HG02642 (cell line): ENCODE results near the gene TMSB10.
"Not testable (repeated sequence)": the region's sequence is repeated elsewhere in the genome, so short reads cannot be mapped to it uniquely, and the experiment has no call there.

Experiments used
- ATAC-seq: cut with Tn5 transposase; IDR thresholded peaks from one replicate; pipeline ENCODE4 v1.9.1; 2021; ENCODE audit warnings: mild to moderate bottlenecking; ENCODE audit not compliant: unreplicated experiment, poor library complexity

The TMSB10 gene

DNA sequence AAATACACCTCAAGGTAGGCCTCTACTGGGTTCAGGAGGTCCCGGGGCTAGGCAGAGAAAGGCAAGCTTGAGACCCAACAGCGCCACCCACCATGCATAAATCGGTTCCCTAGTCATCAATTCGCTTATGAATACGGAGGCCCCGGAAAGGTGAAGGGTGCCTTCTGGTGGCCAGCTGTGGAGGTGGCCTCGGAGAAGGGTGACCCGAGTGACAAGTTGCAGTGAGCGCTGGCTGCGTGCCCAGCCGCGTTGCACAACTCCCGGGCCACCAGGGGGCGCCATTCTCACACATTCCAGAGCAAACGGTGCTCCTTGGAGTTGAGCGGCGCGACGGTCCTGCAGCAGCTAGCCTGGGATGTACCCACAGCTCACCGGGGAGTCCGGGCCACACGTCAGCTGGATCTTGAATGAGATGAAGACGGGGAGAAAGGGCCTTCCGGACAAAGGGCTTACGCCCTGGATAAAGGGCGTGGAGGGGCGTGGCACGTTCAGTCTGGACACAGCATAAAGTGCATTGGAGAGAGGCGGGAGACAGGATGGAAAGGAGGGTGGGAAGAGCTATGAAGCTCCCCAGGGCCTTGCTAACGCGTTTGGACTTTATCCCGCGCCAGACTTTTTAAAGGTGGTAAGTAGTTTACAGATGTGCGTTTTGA lies 20.4 kb downstream of the TMSB10 start:
- peak; percentile 86 for ATAC-seq

DNA sequence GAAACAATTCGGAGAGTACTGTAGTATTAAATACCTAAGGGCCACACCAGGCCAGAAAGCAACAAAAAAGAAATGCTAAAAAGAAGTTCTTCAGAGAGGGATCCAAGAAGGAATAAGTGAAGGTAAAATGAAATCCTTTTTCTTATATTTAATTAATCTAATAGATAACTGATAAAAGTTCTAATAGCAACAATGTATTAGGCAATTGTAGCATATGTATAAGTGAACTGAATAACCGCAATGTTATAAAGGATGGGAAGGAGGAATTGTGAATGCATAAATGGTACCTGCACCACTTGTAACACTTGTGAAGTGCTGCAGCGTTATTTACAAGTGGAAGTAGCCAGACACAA lies 21.8 kb downstream of the TMSB10 start:
- no peak for ATAC-seq

DNA sequence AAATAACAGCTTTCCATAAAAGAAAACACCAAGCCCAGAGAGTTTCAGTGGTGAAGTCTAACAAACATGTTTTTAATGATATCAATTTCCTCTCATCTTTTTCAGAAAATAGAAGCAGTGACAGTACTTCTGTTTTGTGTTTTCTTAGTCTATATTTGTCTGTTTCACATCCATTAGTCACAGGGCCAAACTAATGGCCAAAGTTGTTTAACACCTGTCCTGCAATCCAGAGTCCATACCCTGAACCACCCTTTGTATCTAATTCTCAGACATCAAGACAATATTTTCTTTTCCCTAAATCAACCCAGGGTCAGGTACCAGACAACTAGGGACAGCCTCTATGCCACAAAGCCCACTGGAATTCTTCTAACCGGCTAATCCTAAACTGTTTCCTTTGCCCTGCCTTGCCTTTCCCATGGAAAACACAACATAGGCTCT lies 25.9 kb downstream of the TMSB10 start:
- ATAC-seq = peak; percentile 58

DNA sequence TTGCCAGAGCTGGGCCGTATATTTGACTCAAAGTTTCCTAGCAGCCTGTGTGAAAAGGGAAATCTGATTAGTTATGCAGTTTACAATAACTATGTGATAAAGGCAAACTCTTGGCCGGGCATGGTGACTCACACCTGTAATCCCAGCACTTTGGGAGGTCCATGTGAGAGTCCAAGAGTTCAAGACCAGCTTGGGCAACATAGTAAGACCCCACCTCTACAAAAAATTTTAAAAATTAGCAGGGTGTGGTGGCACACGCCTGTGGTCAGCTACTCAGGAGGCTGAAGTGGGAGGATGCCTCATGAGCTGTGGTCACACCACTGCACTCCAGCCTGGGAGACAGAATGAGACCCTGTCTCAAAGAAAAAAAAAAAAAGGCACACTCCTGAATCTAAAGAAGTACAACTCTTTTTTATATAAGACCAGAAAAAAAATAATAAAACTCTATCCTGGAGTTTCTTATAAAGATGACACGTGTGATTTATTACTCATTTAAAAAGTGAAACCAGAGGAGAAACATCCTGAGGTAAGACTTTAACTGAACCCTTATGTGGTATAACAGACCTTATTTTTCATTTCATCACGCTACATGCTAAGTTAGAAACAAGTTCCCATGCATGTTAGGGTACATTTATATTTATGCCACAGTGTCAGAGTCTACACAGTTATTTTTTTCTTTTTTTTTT lies 32.9 kb downstream of the TMSB10 start:
- ATAC-seq = peak; percentile 21

DNA sequence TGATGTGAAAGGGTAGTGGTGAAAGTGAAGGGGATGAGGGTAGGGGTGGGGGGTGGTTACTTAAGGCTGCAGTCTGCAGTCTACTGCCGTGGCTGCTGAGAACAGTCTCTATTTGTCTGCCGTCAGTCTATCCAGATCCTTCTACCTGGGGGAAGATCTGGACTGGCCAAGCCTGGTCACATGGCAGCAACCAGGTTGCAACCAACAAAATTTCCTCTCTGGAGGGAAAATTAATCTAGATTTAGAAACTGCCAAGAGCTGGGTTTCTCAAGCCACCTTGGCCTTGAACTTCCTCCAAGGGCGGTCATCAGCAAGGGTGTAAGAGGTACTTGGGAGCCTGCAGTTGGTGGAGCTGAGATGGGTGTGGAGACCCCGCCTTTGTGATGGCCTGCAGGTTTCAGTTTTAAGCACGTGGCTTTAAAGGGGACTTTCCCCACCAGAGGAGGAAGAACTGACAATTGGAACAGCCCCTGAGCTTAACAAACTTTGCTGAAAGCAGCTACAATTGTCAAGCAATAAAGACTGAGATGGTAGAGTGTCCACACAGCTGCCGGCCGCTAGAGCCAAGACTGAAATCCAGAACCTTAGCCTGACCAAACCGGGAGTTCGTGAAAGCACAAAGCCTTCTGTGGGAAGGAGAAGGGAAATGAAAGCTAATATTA lies 34.1 kb downstream of the TMSB10 start:
- peak; percentile 83 for ATAC-seq

DNA sequence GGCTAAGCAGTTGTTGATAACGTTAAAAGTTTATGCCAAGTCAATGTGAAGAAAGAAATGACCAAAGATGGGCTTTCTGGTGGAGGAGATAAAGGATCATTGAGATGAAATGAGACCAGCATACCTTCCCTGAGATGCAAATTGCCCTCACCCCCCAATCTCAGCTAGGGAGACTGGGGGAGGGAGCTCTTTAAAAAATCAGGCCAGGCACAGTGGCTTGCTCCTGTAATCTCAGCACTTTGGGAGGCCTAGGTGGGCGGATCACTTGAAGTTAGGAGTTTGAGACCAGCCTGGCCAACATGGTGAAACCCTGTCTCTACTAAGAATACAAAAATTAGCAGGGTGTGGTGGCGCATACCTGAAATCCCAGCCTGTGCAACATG lies 34.6 kb downstream of the TMSB10 start:
- ATAC-seq = peak; percentile 12

DNA sequence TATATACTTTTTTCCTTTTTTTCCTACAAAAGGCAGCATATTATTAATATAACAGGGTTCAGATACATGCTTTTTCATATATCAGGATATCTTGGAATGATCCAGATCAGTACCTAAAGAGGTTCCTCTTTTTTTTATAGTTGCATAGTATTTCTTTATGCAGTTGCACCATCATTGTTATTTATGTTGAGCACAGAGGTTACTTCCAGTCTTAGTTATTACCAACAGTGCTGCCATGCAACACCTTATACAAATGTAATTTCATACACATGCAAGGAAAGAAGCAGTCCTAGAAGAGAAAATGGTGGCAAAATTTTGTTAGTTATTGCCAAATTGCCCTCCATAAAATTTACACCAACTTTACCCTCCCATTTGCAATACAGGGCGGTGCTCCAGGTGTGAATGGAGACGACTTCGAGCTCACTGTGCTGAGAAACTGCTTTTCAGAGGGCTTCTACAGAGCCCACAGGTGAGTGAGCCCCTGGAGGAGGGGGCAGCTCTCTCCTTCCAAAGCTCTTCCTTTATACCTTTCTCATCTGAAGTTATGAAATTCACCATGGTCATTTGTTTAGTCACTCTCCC lies 35.5 kb downstream of the TMSB10 start:
- no peak for ATAC-seq

DNA sequence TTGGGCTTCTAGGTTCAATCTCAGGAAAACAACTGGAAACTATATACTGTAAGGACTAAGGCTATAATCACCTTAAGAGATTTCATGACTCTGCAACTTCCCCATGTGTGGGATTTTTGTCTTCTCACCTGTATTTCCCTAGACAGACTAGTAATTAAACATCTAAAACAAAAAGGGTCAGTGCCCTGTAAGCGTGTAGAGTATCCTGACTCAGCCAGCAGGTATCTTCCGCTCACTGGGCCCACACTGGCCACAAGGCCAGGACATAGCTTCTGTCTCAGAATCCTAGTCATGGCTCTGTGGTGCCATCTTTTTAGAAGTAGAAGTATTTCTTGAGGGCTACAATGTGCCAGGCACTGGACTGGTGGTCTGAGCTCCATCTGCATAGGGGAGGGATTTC lies 36.7 kb downstream of the TMSB10 start:
- no peak for ATAC-seq

DNA sequence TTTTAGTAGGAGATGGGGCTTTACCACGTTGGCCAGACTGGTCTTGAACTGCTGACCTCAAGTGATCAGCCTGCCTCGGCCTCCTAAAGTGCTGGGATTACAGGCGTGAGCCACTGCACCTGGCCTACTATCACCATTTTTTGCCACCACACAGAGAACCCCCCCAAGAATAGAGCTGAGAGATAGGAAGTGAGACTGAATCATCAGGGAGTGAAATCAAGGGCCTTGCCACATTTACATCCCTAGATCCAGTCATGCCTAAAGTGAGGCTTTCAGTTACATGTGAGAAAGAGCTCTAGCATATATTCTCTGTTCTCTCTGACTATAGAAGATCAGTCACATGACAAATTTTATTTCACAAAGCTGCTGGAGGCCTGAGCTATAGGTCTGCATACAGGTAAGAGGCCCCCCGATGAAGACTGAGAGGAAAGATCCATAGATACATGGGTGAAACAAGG lies 37.5 kb downstream of the TMSB10 start:
- ATAC-seq = peak; percentile 39

DNA sequence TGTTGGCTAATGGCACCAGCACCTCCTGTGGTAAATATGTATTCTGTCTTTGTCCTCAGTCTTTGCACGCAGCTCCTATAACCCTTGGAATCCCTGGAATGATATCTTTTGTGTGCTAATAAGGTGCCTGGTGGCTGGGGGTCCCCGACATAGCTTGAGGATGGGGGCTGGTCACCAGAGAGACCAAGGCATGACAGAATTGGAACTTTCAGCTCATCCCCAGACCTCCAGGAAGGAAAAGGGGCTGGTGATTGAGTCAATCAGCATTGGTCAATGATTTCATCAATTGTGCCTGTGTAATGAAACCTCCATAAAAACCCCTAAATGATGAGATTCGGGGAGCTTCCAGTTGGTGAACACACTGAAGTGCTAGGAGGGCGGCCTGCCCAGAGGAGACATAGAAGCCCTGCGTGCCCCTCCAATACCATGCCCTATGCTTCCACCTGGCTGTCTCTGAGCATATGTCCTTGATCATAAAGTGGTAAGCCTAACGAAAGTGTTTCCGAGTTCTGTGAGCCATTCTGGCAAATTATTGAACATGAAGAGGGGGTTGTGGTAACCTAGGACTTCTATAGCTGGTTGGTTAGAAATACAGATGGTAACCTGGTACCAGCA lies 38.9 kb downstream of the TMSB10 start:
- ATAC-seq = no peak

DNA sequence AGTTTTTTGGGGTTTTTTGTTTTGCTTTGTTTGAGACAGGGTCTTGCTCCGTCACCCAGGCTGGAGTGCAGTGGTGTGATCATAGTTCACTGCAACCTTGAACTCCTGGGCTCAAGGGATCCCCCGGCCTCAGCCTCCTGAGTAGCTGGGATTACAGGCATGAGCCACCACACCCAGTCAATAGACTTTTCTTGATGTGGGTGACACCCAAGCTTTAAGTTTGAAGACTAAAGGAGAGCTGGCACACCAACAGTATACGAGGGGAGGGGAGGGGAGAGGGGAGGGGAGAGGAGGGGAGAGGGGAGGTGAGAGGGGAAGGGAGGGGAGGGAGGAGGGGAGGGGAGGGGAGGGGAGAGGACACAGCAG lies 40.4 kb downstream of the TMSB10 start:
- ATAC-seq = not testable (repeated sequence)

DNA sequence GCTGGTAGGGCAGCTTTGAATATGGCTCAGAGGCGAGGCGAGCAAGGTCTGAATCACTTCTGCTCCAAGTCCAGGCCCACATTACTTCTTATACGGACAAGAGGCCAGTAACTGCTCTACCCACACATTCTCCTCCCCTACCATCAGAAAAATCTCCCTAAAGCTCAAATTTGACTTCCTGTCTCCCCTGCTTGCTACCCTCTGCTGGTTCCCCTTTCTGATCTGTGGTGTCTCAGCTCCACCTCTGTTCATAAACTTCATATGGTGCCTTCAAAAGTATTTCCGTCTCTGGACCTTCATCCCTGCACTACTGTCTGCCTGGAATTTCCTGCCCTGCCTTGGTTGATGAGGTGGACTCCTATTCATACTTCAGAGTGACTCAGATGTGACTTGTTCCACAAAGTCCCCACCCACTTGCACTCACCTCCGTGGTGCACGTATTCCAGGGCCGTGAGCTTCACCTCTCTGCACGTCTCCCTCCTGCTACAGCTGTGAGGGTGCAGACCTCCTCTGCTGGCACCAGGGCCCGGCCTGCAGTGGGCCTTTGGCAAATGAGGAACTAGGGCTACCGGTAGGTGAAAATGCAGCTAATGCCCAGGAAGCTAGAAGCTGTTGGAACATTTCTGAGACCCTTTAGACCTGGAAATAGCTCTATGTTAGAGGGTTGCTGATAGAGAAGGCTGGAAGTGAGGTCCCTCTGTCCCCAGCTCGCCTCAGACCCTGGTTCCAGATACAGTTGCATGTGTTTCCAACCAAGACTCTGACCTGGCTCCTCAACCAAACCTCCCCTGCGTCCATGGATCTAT lies 41.0 kb downstream of the TMSB10 start:
- peak; percentile 71 for ATAC-seq

DNA sequence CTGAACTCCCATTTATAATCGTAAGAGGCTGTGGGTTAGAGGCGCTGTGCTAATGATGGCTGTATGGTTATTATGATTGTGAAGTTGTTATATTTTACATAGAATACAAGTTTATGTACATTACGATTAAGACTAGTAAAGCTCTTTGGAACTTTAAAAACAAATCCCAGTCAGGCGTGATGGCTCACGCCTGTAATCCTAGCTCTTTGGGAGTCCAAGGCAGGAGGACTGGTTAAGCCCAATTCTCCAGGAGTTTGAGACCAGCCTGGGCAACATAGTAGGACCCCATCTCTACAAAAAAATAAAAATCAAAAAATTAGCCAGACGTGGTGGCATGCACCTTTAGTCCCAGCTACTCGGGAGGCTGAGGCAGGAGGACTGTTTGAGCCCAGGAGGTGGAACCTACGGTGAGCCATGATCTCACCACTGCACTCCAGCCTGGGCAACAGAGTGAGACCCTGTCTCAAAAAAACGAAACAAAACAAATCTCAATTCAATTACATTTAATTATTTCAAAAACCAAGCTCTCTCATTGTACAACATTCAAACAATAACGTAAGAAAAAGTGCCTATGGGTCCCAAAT lies 41.6 kb downstream of the TMSB10 start:
- ATAC-seq = no peak

DNA sequence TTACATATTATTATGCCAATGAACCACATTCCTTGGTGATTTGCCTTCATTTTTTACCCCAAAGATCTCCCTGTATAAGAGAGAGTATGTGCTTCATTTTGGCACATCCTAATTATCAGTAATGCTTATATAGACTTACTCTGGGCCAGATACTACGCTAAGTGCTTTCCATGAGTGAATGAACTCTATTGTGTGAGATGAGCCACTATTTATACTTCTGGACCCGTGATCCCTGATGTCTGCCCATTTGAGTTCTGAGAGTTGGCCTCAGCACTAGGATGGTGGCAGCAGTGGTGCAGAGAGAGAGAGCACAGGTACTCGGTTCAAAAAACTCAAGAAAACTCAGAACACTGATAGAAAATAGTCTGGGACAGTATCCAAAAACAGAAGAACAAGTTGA lies 48.1 kb downstream of the TMSB10 start:
- no peak for ATAC-seq

DNA sequence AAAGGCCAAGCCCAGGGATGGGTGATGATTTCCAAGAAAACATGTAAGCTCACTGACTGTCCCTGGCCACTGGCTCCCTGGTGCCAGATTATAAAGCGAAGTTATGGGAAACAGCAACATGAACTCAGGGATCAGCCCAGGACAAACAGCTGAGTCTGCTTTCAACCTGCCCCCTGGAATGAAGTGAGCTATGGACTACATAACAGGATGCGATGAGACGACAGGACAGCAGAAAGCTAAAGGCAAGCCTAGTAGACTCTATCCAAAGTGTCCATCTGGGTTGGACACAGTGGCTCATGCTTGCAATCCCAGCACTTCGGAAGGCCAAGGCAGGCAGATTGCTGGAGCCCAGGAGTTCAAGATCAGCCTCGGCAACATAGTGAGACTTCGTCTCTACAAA lies 48.9 kb downstream of the TMSB10 start:
- no peak for ATAC-seq
